Measurements from ENCODE around the gene ADGRL3. TPM values are rescaled to one million over a fixed set of nuclear protein-coding genes. Genes with fewer than 3 reads are reported as not detected.

Gene ADGRL3
- total and polyA plus RNA-seq, 2 donors (not counting 1 experiment from before 2014, with no cell fraction given) = not detected

- Histone ChIP-seq H3K4me2 (replicated peaks; ENCODE audit: low read depth, low read length, poor library complexity, severe bottlenecking) (no peak overlapping the region), H3K27me3 (replicated peaks in 1 of 4; ENCODE audit: control extremely low read depth in 1 of 4, control insufficient read depth in 3 of 4, insufficient read depth in 4 of 4, low read length in 3 of 4) (no peaks in the 10 kb centered on the region), H3K4me3 (ENCODE audit: control extremely low read depth in 1 of 5, extremely low read depth in 1 of 5, insufficient read depth in 1 of 5, low read depth in 2 of 5, low read length in 4 of 5) (no peak overlapping the region), H4K20me1 (ENCODE audit: control insufficient read depth, insufficient read depth, low read length, poor library complexity, severe bottlenecking) (no peaks in the 10 kb centered on the region), H3K9me3 (ENCODE audit: control extremely low read depth in 1 of 3, control insufficient read depth in 2 of 3, insufficient read depth in 1 of 3, low read length in 2 of 3) (no peaks in the 10 kb centered on the region), H3K9ac (ENCODE audit: low read length) (no peak overlapping the region), H3K4me1 (ENCODE audit: control insufficient read depth in 2 of 2, insufficient read depth in 2 of 2, low read length in 2 of 2) (no peaks in the 10 kb centered on the region), H3K27ac (ENCODE audit: low read length in 2 of 2) (no peak overlapping the region), H3K79me2 (ENCODE audit: control insufficient read depth, insufficient read depth, low read length) (no peaks in the 10 kb centered on the region), H2AFZ (ENCODE audit: insufficient read depth, low read depth, low read length, poor library complexity, severe bottlenecking) (no peak overlapping the region), H3K36me3 (replicated peaks in 1 of 2; ENCODE audit: control extremely low read depth in 1 of 2, control insufficient read depth in 1 of 2, extremely low read depth in 1 of 2, insufficient read depth in 2 of 2, low read length in 1 of 2) (no peaks in the 10 kb centered on the region)
- no CpG with 5 or more reads among the region's 1 CpG for WGBS (ENCODE audit: insufficient coverage)
- intact Hi-C loops (cut with micrococcal nuclease) = no loop called here
- no peak overlapping the region for H3K4me3 Mint-ChIP-seq
- no peak for TF ChIP-seq EZH2 (IDR thresholded peaks at IDR 0.05; ENCODE audit: borderline replicate concordance, insufficient read depth, low read depth, low read length, poor library complexity, severe bottlenecking)
- no peak overlapping the region for H3K27ac Mint-ChIP-seq
- no peaks in the 10 kb centered on the region for H3K9me3 Mint-ChIP-seq (ENCODE audit: insufficient read depth)
- DNase-seq (no peak), ATAC-seq (ENCODE audit: low read depth) (no peak)
- ChIA-PET CTCF (no interaction called here), POLR2A (no interaction called here)
- no peaks in the 10 kb centered on the region for H3K27me3 Mint-ChIP-seq
- no peaks in the 10 kb centered on the region for H3K4me1 Mint-ChIP-seq
Observed at GRCh38 chr4:61447918-61448317, 247.8 kb downstream of the ADGRL3 start.

GRCh38 chr4:61451935-61452334, 251.8 kb downstream of the ADGRL3 start:
- no peaks in the 10 kb centered on the region for H3K4me1 ChIP-seq (ENCODE audit: control insufficient read depth in 2 of 2, insufficient read depth in 2 of 2, low read length in 2 of 2)
- no peaks in the 10 kb centered on the region for H3K27me3 Mint-ChIP-seq
- no peaks in the 10 kb centered on the region for H4K20me1 ChIP-seq (ENCODE audit: control insufficient read depth, insufficient read depth, low read length, poor library complexity, severe bottlenecking)
- intact Hi-C loops (cut with micrococcal nuclease) = no loop called here
- WGBS (ENCODE audit: insufficient coverage) = 72% methylated on average over 3 of the region's 3 CpGs
- H3K36me3 ChIP-seq (replicated peaks in 1 of 2; ENCODE audit: control extremely low read depth in 1 of 2, control insufficient read depth in 1 of 2, extremely low read depth in 1 of 2, insufficient read depth in 2 of 2, low read length in 1 of 2) = no peaks in the 10 kb centered on the region
- no peak overlapping the region for H3K4me2 ChIP-seq (replicated peaks; ENCODE audit: low read depth, low read length, poor library complexity, severe bottlenecking)
- no peaks in the 10 kb centered on the region for H3K79me2 ChIP-seq (ENCODE audit: control insufficient read depth, insufficient read depth, low read length)
- no peak overlapping the region for H3K4me3 ChIP-seq (ENCODE audit: control extremely low read depth in 1 of 5, extremely low read depth in 1 of 5, insufficient read depth in 1 of 5, low read depth in 2 of 5, low read length in 4 of 5)
- no peak overlapping the region for H3K4me3 Mint-ChIP-seq
- TF ChIP-seq CTCF (IDR thresholded peaks at IDR 0.05) (no peak), EZH2 (IDR thresholded peaks at IDR 0.05; ENCODE audit: borderline replicate concordance, insufficient read depth, low read depth, low read length, poor library complexity, severe bottlenecking) (no peak)
- H3K4me1 Mint-ChIP-seq = no peaks in the 10 kb centered on the region
- ATAC-seq (ENCODE audit: low read depth) (no peak), DNase-seq (no peak)
- H3K9ac ChIP-seq (ENCODE audit: low read length) = no peak overlapping the region
- no peaks in the 10 kb centered on the region for H3K27me3 ChIP-seq (replicated peaks in 1 of 4; ENCODE audit: control extremely low read depth in 1 of 4, control insufficient read depth in 3 of 4, insufficient read depth in 4 of 4, low read length in 3 of 4)
- POLR2A ChIA-PET = no interaction called here
- no peaks in the 10 kb centered on the region for H3K9me3 Mint-ChIP-seq (ENCODE audit: insufficient read depth)
- no peak overlapping the region for H3K27ac ChIP-seq (ENCODE audit: low read length in 2 of 2)
- H3K27ac Mint-ChIP-seq = no peak overlapping the region
- CTCF ChIA-PET = no interaction called here
- H3K9me3 ChIP-seq (ENCODE audit: control extremely low read depth in 1 of 3, control insufficient read depth in 2 of 3, insufficient read depth in 1 of 3, low read length in 2 of 3) = no peaks in the 10 kb centered on the region
- H2AFZ ChIP-seq (ENCODE audit: insufficient read depth, low read depth, low read length, poor library complexity, severe bottlenecking) = no peak overlapping the region

Measured in B cell (primary cell).